Neutrophil (primary cell): ENCODE measurements around the gene CLEC4G.
A peak's percentile ranks its signal among the peaks of the same experiment; 100 is the strongest.

Source experiments
- H3K27ac ChIP-seq: fragments of 200-600 bp; sonication (generic); 2 replicates; pipeline ENCODE4 v1.5.1; 2016; ENCODE audit warnings: mild to moderate bottlenecking, moderate library complexity
- H3K27me3 ChIP-seq: fragments of 200-600 bp; sonication (generic); 2 replicates; pipeline ENCODE4 v1.6.0; 2016; ENCODE audit warnings: mild to moderate bottlenecking
- H3K36me3 ChIP-seq: fragments of 200-600 bp; sonication (generic); 2 replicates; pipeline ENCODE4 v1.5.1; 2017
- H3K4me1 ChIP-seq, 2 experiments: fragments of 200-600 bp in 1 of 2; sonication (generic) in 1 of 2; 1 replicate in 1 of 2; 2 replicates in 1 of 2; pipeline versions ENCODE4 v1.5.1 to v1.6.1; 2013 to 2016; ENCODE audit warnings: low read depth in 1 of 2, low read length in 1 of 2, mild to moderate bottlenecking in 1 of 2, moderate library complexity in 1 of 2; ENCODE audit not compliant: control insufficient read depth in 1 of 2, insufficient read depth in 1 of 2
- H3K4me3 ChIP-seq, 2 experiments: fragments of 200-600 bp in 1 of 2; sonication (generic) in 1 of 2; 1 replicate in 1 of 2; 2 replicates in 1 of 2; pipeline ENCODE4 v1.5.1; 2013 to 2016; ENCODE audit warnings: low read depth in 1 of 2, low read length in 1 of 2, mild to moderate bottlenecking in 1 of 2, moderate library complexity in 1 of 2
- H3K9me3 ChIP-seq: fragments of 200-600 bp; sonication (generic); 2 replicates; pipeline ENCODE4 v1.5.1; 2016
- CTCF ChIP-seq: fragments of 200-600 bp; sonication (generic); IDR thresholded peaks from 2 replicates; pipeline ENCODE4 v1.5.1; 2016; ENCODE audit warnings: antibody characterized with exemption

The CLEC4G gene

GRCh38 chr19:7736148-7736547, 4.2 kb upstream of the CLEC4G start:
- no peak for TF ChIP-seq CTCF
- peaks cover 8 to 16% of the 10 kb centered on the region in 2 experiments for H3K4me1 ChIP-seq
- no peak overlapping the region for H3K27ac ChIP-seq
- H3K36me3 ChIP-seq: no peaks in the 10 kb centered on the region
- H3K4me3 ChIP-seq: no peak overlapping the region
- H3K27me3 ChIP-seq: peaks cover 10% of the 10 kb centered on the region
- no peaks in the 10 kb centered on the region for H3K9me3 ChIP-seq

GRCh38 chr19:7734220-7735203, 2.6 kb upstream of the CLEC4G start:
- TF ChIP-seq CTCF: no peak
- peak overlapping the region in 1 of 2 experiments; percentile 2 for H3K4me3 ChIP-seq
- no peaks in the 10 kb centered on the region for H3K36me3 ChIP-seq
- H3K27ac ChIP-seq: peak overlapping the region; percentile 42
- H3K4me1 ChIP-seq: peaks cover 17 to 32% of the 10 kb centered on the region in 2 experiments
- H3K27me3 ChIP-seq: peaks cover 26% of the 10 kb centered on the region
- H3K9me3 ChIP-seq: no peaks in the 10 kb centered on the region

- Histone ChIP-seq H3K27ac (no peak overlapping the region), H3K9me3 (no peaks in the 10 kb centered on the region), H3K36me3 (no peaks in the 10 kb centered on the region), H3K4me3 (no peak overlapping the region), H3K4me1 (peaks cover 25 to 39% of the 10 kb centered on the region in 2 experiments), H3K27me3 (peaks cover 38% of the 10 kb centered on the region)
- TF ChIP-seq CTCF: no peak
Observed at GRCh38 chr19:7733376-7733775, 1.5 kb upstream of the CLEC4G start.

GRCh38 chr19:7731615-7732014, 295 bp downstream of the CLEC4G start:
- Histone ChIP-seq H3K36me3 (no peaks in the 10 kb centered on the region), H3K27me3 (peaks cover 45% of the 10 kb centered on the region), H3K27ac (no peak overlapping the region), H3K4me3 (no peak overlapping the region), H3K4me1 (peaks cover 25 to 39% of the 10 kb centered on the region in 2 experiments), H3K9me3 (no peaks in the 10 kb centered on the region)
- no peak for TF ChIP-seq CTCF

- Histone ChIP-seq H3K27ac (no peak overlapping the region), H3K4me3 (no peak overlapping the region), H3K36me3 (no peaks in the 10 kb centered on the region), H3K9me3 (no peaks in the 10 kb centered on the region), H3K27me3 (peaks cover 45% of the 10 kb centered on the region), H3K4me1 (peaks cover 25 to 39% of the 10 kb centered on the region in 2 experiments)
- no peak for TF ChIP-seq CTCF
Observed at GRCh38 chr19:7731218-7731595, 703 bp downstream of the CLEC4G start.
